OCI-LY7 (cell line): Measurements from ENCODE around the gene HACL1. TPM values are rescaled to one million over a fixed set of nuclear protein-coding genes. Genes with fewer than 3 reads are reported as not detected.

ENCODE experiments used
- BruUV-seq: library from RNA; stranded (reverse); fragments of 400-500 nt; replicated peaks from 2 replicates; lab custom pipeline; 2021; lab: Mats Ljungman, UMichigan
- CTCF ChIA-PET: fragments of 300-600 bp; sonication (Branson Sonifier 250); formaldehyde crosslinking; loops from one replicate; lab custom pipeline; 2022; ENCODE audit warnings: antibody characterized with exemption; ENCODE audit not compliant: unreplicated experiment; lab: Charles Lee
- POLR2A ChIA-PET: fragments of 300-600 bp; sonication (Branson Sonifier 250); formaldehyde crosslinking; loops from one replicate; lab custom pipeline; 2022; ENCODE audit warnings: antibody characterized with exemption; lab: Charles Lee
- DNase-seq: peaks from one replicate; pipeline ENCODE4 v3.0.0-alpha.2; 2015; ENCODE audit warnings: low spot score
- H2AFZ ChIP-seq: fragments of 200-600 bp; sonication (generic), shearing (Covaris generic); 2 replicates; pipeline ENCODE4 v1.6.1; 2014; ENCODE audit warnings: mild to moderate bottlenecking, antibody characterized with exemption, low read length, moderate library complexity
- H3K27ac ChIP-seq: fragments of 200-600 bp; sonication (generic); 2 replicates; pipeline ENCODE4 v1.5.1; 2014; ENCODE audit warnings: mixed run types, low read depth, mild to moderate bottlenecking, moderate library complexity, low read length, inconsistent platforms; ENCODE audit not compliant: poor library complexity, severe bottlenecking
- H3K36me3 ChIP-seq: fragments of 200-600 bp; sonication (generic); 2 replicates; pipeline ENCODE4 v1.6.1; 2014; ENCODE audit warnings: mild to moderate bottlenecking, antibody characterized with exemption, low read length, moderate library complexity, mixed read lengths; ENCODE audit not compliant: insufficient read depth
- H3K4me1 ChIP-seq: fragments of 200-600 bp; sonication (generic); 2 replicates; pipeline ENCODE4 v1.5.1; 2014; ENCODE audit warnings: mild to moderate bottlenecking, low read length; ENCODE audit not compliant: insufficient read depth, poor library complexity, severe bottlenecking
- H3K4me2 ChIP-seq: fragments of 200-600 bp; sonication (generic); 2 replicates; pipeline ENCODE4 v1.6.1; 2014; ENCODE audit warnings: mild to moderate bottlenecking, low read length
- H3K4me3 ChIP-seq: fragments of 200-600 bp; sonication (generic); 2 replicates; pipeline ENCODE4 v1.5.1; 2014; ENCODE audit warnings: mild to moderate bottlenecking, low read depth, low read length; ENCODE audit not compliant: poor library complexity, severe bottlenecking
- H3K79me2 ChIP-seq: fragments of 200-600 bp; sonication (generic); 2 replicates; pipeline ENCODE4 v1.6.1; 2016; ENCODE audit warnings: low read depth, mild to moderate bottlenecking, low read length, moderate library complexity, mixed read lengths; ENCODE audit not compliant: insufficient read depth
- H3K9me2 ChIP-seq: fragments of 200-600 bp; sonication (generic); 2 replicates; pipeline ENCODE4 v1.6.1; 2016; ENCODE audit warnings: mild to moderate bottlenecking, low read length, mixed read lengths; ENCODE audit not compliant: insufficient read depth
- H3K9me3 ChIP-seq: fragments of 200-600 bp; sonication (generic); 2 replicates; pipeline ENCODE4 v1.6.1; 2014; ENCODE audit warnings: mild to moderate bottlenecking, mixed run types, low read length, mixed read lengths
- H4K20me1 ChIP-seq: fragments of 200-600 bp; sonication (generic); 2 replicates; pipeline ENCODE4 v1.6.1; 2014; ENCODE audit warnings: mild to moderate bottlenecking, antibody characterized with exemption, low read length, moderate library complexity, mixed read lengths; ENCODE audit not compliant: insufficient read depth
- EZH2phosphoT487 ChIP-seq: fragments of 200-600 bp; sonication (generic); IDR thresholded peaks from 2 replicates; pipeline ENCODE4 v1.6.1; 2018; ENCODE audit warnings: low read depth, borderline replicate concordance, mild to moderate bottlenecking, mixed run types, antibody characterized with exemption, low read length, moderate library complexity, mixed read lengths
- intact Hi-C: fragments of 100-400 bp; cut with micrococcal nuclease; formaldehyde crosslinking; loops from one replicate; pipeline ENCODE4 v1.10.0; 2022; ENCODE audit not compliant: unreplicated experiment
- total RNA-seq, 2 experiments: library from RNA; depleted of rRNA in 1 of 2; stranded (reverse); fragments of >200 nt in 1 of 2; shearing (Covaris generic) in 1 of 2; gene quantifications; 2 replicates each; pipeline ENCODE4 v1.2.3, GENCODE V29; 2014 to 2022
- TF ChIP-seq, protein P1 (sequence below): fragments of 200-600 bp; sonication (generic); conservative IDR thresholded peaks from 2 replicates; pipeline ENCODE4 v1.5.1; 2014; ENCODE audit warnings: mild to moderate bottlenecking, antibody characterized with exemption, low read length, moderate library complexity, mixed read lengths

Gene HACL1
- total RNA-seq, 2 experiments from 2014 or later: 22.0 to 25.5 TPM

DNA sequence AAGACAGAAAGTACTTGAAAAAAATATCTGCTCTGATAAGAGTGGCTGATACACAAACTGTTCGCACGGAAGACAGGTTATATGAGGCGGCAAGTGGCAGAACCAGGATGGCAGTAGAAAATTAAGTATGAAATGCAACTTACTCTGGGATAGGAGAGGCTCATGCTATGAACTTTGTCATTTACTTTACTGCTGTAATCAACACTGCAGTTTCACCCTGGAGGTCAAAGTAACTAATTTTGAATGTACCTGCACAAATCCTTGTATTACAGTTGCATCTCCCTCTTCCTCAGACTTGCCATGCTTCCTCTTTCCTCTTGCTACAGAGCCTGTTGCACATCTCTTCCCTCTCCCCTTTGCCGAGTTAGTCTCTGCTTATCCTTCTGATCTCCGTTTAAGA is 38.8 kb downstream of the HACL1 start:
- ChIA-PET CTCF (interaction anchor here (0.9 kb wide), 1 partner anchor 12 kb away, joined by 3 read pairs; no protein-coding TSS in a partner anchor), POLR2A (no interaction called here)
- Histone ChIP-seq H3K9me3 (no peaks in the 10 kb centered on the region), H2AFZ (no peak overlapping the region), H3K27ac (no peak overlapping the region), H3K36me3 (peaks cover 70% of the 10 kb centered on the region), H3K9me2 (no peaks in the 10 kb centered on the region), H4K20me1 (no peaks in the 10 kb centered on the region), H3K4me3 (no peak overlapping the region), H3K4me1 (peaks cover 3% of the 10 kb centered on the region), H3K4me2 (no peak overlapping the region), H3K79me2 (no peaks in the 10 kb centered on the region)
- TF ChIP-seq EZH2phosphoT487: no peak
- TF ChIP-seq, protein P1, sequence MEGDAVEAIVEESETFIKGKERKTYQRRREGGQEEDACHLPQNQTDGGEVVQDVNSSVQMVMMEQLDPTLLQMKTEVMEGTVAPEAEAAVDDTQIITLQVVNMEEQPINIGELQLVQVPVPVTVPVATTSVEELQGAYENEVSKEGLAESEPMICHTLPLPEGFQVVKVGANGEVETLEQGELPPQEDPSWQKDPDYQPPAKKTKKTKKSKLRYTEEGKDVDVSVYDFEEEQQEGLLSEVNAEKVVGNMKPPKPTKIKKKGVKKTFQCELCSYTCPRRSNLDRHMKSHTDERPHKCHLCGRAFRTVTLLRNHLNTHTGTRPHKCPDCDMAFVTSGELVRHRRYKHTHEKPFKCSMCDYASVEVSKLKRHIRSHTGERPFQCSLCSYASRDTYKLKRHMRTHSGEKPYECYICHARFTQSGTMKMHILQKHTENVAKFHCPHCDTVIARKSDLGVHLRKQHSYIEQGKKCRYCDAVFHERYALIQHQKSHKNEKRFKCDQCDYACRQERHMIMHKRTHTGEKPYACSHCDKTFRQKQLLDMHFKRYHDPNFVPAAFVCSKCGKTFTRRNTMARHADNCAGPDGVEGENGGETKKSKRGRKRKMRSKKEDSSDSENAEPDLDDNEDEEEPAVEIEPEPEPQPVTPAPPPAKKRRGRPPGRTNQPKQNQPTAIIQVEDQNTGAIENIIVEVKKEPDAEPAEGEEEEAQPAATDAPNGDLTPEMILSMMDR: no peak
- no peak for DNase-seq
- intact Hi-C loops: no loop called here
- no TSS peak for BruUV-seq

GRCh38 chr3:15558581-15558980 is 42.8 kb downstream of the HACL1 start:
- CTCF ChIA-PET: interaction anchor here (0.5 to 0.6 kb wide), 3 partner anchors 12 to 253 kb away, joined by 3 to 4 read pairs (median 3); no protein-coding TSS in a partner anchor

GRCh38 chr3:15557511-15557946 is 43.8 kb downstream of the HACL1 start:
- intact Hi-C loops: loop anchor here (2.0 to 5.0 kb wide), 3 partner anchors 150 to 355 kb away; no protein-coding TSS in a partner anchor
- Histone ChIP-seq H3K4me1 (peaks cover 17% of the 10 kb centered on the region), H4K20me1 (no peaks in the 10 kb centered on the region), H3K9me2 (no peaks in the 10 kb centered on the region), H3K27ac (no peak overlapping the region), H2AFZ (no peak overlapping the region), H3K9me3 (no peaks in the 10 kb centered on the region), H3K4me2 (0 out of 2 replicates have a peak overlapping the region, but pooled peaks have one; percentile 50), H3K36me3 (peaks cover 24% of the 10 kb centered on the region), H3K79me2 (no peaks in the 10 kb centered on the region), H3K4me3 (no peak overlapping the region)
- ChIA-PET CTCF (no interaction called here), POLR2A (interaction anchor here (0.7 to 1.7 kb wide), 2 partner anchors 36 to 353 kb away, joined by 3 to 4 read pairs; partner anchors contain the start of gene COLQ)
- DNase-seq: peak; percentile 70
- BruUV-seq: no TSS peak
- TF ChIP-seq, protein P1: peak; percentile 87
- TF ChIP-seq EZH2phosphoT487: no peak

More at GRCh38 chr3:15558581-15558980, 42.8 kb downstream of the HACL1 start:
- Histone ChIP-seq H3K36me3 (peaks cover 35% of the 10 kb centered on the region), H3K9me2 (no peaks in the 10 kb centered on the region), H3K27ac (no peak overlapping the region), H3K4me1 (peaks cover 17% of the 10 kb centered on the region), H3K79me2 (no peaks in the 10 kb centered on the region), H3K4me3 (no peak overlapping the region), H3K4me2 (no peak overlapping the region), H4K20me1 (no peaks in the 10 kb centered on the region), H2AFZ (no peak overlapping the region), H3K9me3 (no peaks in the 10 kb centered on the region)
- TF ChIP-seq, protein P1: no peak
- TF ChIP-seq EZH2phosphoT487: no peak
- DNase-seq: no peak
- BruUV-seq: no TSS peak
- intact Hi-C loops: loop anchor here (5.0 kb wide), 1 partner anchor 151 kb away; no protein-coding TSS in a partner anchor
- POLR2A ChIA-PET: no interaction called here
